ENCODE measurements around the gene MSI2.

MSI2 gene

DNA sequence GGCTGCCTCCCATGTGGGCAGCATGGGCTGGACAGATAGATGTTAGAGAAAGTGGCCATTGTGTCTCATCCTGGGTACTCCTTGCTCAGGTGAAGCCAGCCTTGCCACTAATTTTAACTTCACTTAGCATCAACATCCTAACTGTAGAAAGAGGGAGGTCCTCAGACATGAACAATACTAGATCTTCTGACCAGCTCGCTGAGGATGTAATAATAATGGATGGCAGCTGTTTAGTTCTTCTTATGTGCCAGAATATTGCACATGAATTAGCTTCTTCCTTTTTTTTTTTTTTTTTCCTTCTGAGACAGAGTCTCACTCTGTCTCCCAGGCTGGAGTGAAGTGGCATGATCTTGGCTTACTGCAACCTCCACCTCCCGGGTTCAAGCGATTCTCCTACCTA is 256.4 kb downstream of the MSI2 start:
- Histone ChIP-seq H3K79me1 (ENCODE audit: low read length) (peaks cover 3% of the 10 kb centered on the region), H3K23ac (ENCODE audit: low read length) (peak overlapping the region; percentile 5), H3K4ac (ENCODE audit: low read depth, low read length) (no peak overlapping the region), H3K9me3 (ENCODE audit: insufficient read depth, low read depth, low read length) (no peaks in the 10 kb centered on the region), H2BK5ac (ENCODE audit: low read depth, low read length, poor library complexity) (no peak overlapping the region), H4K8ac (ENCODE audit: low read depth, low read length) (no peak overlapping the region), H3K4me2 (ENCODE audit: low read length) (no peak overlapping the region), H4K12ac (ENCODE audit: low read depth, low read length) (no peak overlapping the region), H4K91ac (ENCODE audit: low read depth, low read length) (no peak overlapping the region), H3K4me3 (ENCODE audit: low read depth, low read length) (no peak overlapping the region), H3K9ac (ENCODE audit: low read length) (no peak overlapping the region), H3K79me2 (ENCODE audit: control insufficient read depth, insufficient read depth, low read length, poor library complexity) (no peaks in the 10 kb centered on the region), H3K18ac (ENCODE audit: low read length) (no peak overlapping the region), H3K27me3 (ENCODE audit: insufficient read depth, low read length) (no peaks in the 10 kb centered on the region), H2BK12ac (ENCODE audit: low read length) (no peak overlapping the region), H3K14ac (ENCODE audit: low read length) (no peak overlapping the region), H3K27ac (ENCODE audit: low read depth, low read length) (no peak overlapping the region), H3K4me1 (ENCODE audit: control insufficient read depth in 1 of 2, insufficient read depth in 2 of 2, low read length in 2 of 2) (peaks cover 21 to 24% of the 10 kb centered on the region in 2 experiments), H2AK5ac (ENCODE audit: low read length) (no peak overlapping the region), H3K36me3 (ENCODE audit: control insufficient read depth in 1 of 2, insufficient read depth in 2 of 2, low read length in 2 of 2) (peaks cover 0 to 6% of the 10 kb centered on the region in 2 experiments), H2BK120ac (ENCODE audit: insufficient read depth, low read length, poor library complexity) (no peak overlapping the region), H2AFZ (ENCODE audit: insufficient read depth, low read length, poor library complexity) (no peak overlapping the region)
- WGBS (ENCODE audit: extremely low coverage, insufficient coverage, insufficient read length), result no CpG with 5 or more reads among the region's 3 CpGs
- DNase-seq, result no peak

DNA sequence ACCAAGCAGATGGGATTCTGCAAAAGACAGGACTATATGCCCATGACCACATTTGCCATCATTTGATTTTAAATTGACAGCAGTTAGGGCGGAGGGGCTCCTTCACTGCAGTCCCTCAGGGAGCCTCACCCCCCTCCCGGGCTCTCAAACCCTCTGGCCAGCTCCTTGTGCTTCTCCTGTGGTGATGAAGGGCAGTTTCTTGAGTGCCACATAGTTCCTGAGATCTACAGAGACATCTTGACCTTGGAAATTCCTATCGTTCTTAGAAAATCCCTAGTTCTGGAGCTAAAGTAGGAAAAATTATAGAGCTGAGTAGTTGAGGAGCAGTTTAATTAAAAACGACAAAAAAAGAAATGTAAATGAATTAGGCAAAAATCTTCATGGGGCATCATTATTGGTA is 257.2 kb downstream of the MSI2 start:
- H4K12ac ChIP-seq (ENCODE audit: low read depth, low read length), result no peak overlapping the region
- no peaks in the 10 kb centered on the region for H3K9me3 ChIP-seq (ENCODE audit: insufficient read depth, low read depth, low read length)

DNA sequence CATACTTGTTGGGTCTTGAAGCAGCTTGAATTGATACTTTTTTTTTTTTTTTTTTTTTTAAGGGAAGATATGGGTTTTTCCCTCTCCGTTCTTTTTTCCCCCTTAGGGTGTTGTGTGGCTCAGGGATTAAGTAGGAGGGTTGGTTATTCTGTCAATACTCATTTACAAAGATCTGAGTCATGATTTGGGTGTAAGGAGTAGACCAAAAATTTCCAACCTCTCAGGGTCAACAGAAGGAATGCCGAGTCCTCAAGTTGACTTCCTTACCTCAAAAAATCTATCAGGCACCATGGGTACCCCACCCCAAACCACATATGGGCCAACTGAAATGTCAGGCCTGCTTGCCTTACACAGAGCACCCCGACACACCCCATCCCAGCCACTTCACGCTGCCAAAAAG is 258.3 kb downstream of the MSI2 start:
- H3K23ac ChIP-seq (ENCODE audit: low read length), result no peak overlapping the region
- no peaks in the 10 kb centered on the region for H3K27me3 ChIP-seq (ENCODE audit: insufficient read depth, low read length)
- no peak overlapping the region for H4K91ac ChIP-seq (ENCODE audit: low read depth, low read length)
- no peaks in the 10 kb centered on the region for H3K79me2 ChIP-seq (ENCODE audit: control insufficient read depth, insufficient read depth, low read length, poor library complexity)
- no peak overlapping the region for H3K14ac ChIP-seq (ENCODE audit: low read length)
- no peak overlapping the region for H4K12ac ChIP-seq (ENCODE audit: low read depth, low read length)
- no peak overlapping the region for H3K18ac ChIP-seq (ENCODE audit: low read length)
- no peak overlapping the region for H2BK12ac ChIP-seq (ENCODE audit: low read length)
- H3K79me1 ChIP-seq (ENCODE audit: low read length), result peaks cover 12% of the 10 kb centered on the region
- WGBS (ENCODE audit: extremely low coverage, insufficient coverage, insufficient read length), result no CpG with 5 or more reads among the region's 4 CpGs
- no peak overlapping the region for H3K4ac ChIP-seq (ENCODE audit: low read depth, low read length)
- no peak overlapping the region for H3K9ac ChIP-seq (ENCODE audit: low read length)
- no peak for DNase-seq
- no peak overlapping the region for H3K4me2 ChIP-seq (ENCODE audit: low read length)
- H3K27ac ChIP-seq (ENCODE audit: low read depth, low read length), result no peak overlapping the region
- no peak overlapping the region for H2AK5ac ChIP-seq (ENCODE audit: low read length)
- peaks cover 33 to 40% of the 10 kb centered on the region in 2 experiments for H3K4me1 ChIP-seq (ENCODE audit: control insufficient read depth in 1 of 2, insufficient read depth in 2 of 2, low read length in 2 of 2)
- peaks cover 0 to 6% of the 10 kb centered on the region in 2 experiments for H3K36me3 ChIP-seq (ENCODE audit: control insufficient read depth in 1 of 2, insufficient read depth in 2 of 2, low read length in 2 of 2)
- H3K9me3 ChIP-seq (ENCODE audit: insufficient read depth, low read depth, low read length), result no peaks in the 10 kb centered on the region
- no peak overlapping the region for H2BK5ac ChIP-seq (ENCODE audit: low read depth, low read length, poor library complexity)
- H4K8ac ChIP-seq (ENCODE audit: low read depth, low read length), result no peak overlapping the region
- no peak overlapping the region for H2AFZ ChIP-seq (ENCODE audit: insufficient read depth, low read length, poor library complexity)
- H3K4me3 ChIP-seq (ENCODE audit: low read depth, low read length), result no peak overlapping the region
- H2BK120ac ChIP-seq (ENCODE audit: insufficient read depth, low read length, poor library complexity), result no peak overlapping the region

More for the DNA sequence above, 257.2 kb downstream of the MSI2 start:
- no peak overlapping the region for H3K9ac ChIP-seq (ENCODE audit: low read length)
- H3K18ac ChIP-seq (ENCODE audit: low read length), result peak overlapping the region; percentile 20
- H2BK12ac ChIP-seq (ENCODE audit: low read length), result no peak overlapping the region
- no peak overlapping the region for H2AFZ ChIP-seq (ENCODE audit: insufficient read depth, low read length, poor library complexity)
- H3K27me3 ChIP-seq (ENCODE audit: insufficient read depth, low read length), result no peaks in the 10 kb centered on the region
- H3K79me2 ChIP-seq (ENCODE audit: control insufficient read depth, insufficient read depth, low read length, poor library complexity), result no peaks in the 10 kb centered on the region
- no peak overlapping the region for H3K14ac ChIP-seq (ENCODE audit: low read length)
- peaks cover 0 to 6% of the 10 kb centered on the region in 2 experiments for H3K36me3 ChIP-seq (ENCODE audit: control insufficient read depth in 1 of 2, insufficient read depth in 2 of 2, low read length in 2 of 2)
- H3K4me3 ChIP-seq (ENCODE audit: low read depth, low read length), result no peak overlapping the region
- no peak overlapping the region for H4K91ac ChIP-seq (ENCODE audit: low read depth, low read length)
- no CpG with 5 or more reads among the region's 4 CpGs for WGBS (ENCODE audit: extremely low coverage, insufficient coverage, insufficient read length)
- no peak overlapping the region for H2BK5ac ChIP-seq (ENCODE audit: low read depth, low read length, poor library complexity)
- peaks cover 4% of the 10 kb centered on the region for H3K79me1 ChIP-seq (ENCODE audit: low read length)
- peaks cover 26 to 32% of the 10 kb centered on the region in 2 experiments for H3K4me1 ChIP-seq (ENCODE audit: control insufficient read depth in 1 of 2, insufficient read depth in 2 of 2, low read length in 2 of 2)
- no peak overlapping the region for H4K8ac ChIP-seq (ENCODE audit: low read depth, low read length)
- no peak overlapping the region for H3K23ac ChIP-seq (ENCODE audit: low read length)
- DNase-seq, result no peak
- H2AK5ac ChIP-seq (ENCODE audit: low read length), result no peak overlapping the region
- H3K27ac ChIP-seq (ENCODE audit: low read depth, low read length), result no peak overlapping the region
- no peak overlapping the region for H3K4ac ChIP-seq (ENCODE audit: low read depth, low read length)
- H3K4me2 ChIP-seq (ENCODE audit: low read length), result no peak overlapping the region
- H2BK120ac ChIP-seq (ENCODE audit: insufficient read depth, low read length, poor library complexity), result no peak overlapping the region

DNA sequence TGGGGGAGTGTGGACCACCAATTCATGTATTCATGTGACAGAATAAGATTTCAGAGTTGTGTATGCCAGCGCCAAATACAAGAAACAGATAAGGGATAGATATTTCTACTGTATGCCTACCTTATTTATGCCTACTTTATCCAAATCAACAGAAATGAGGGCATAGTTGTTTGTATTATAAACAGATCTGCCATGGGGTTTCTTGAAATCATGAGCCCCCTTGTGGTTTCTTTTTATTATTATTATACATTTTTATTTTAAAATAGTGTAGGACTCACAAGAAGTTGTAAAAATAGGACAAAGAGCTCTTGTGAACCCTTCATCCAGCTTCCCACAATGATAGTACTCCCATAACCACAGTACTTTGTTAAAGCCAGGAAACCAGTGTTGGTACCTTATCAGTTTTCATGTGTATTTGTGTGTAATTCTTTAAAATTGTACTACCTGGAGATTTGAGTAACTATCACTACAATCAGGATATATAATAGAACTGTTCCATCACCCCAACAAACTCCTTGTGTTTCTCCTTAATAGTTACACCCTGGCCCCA is 259.4 kb downstream of the MSI2 start:
- Histone ChIP-seq H4K91ac (ENCODE audit: low read depth, low read length) (no peak overlapping the region), H3K4me2 (ENCODE audit: low read length) (no peak overlapping the region), H3K4me3 (ENCODE audit: low read depth, low read length) (no peak overlapping the region)

More for the DNA sequence above, 259.4 kb downstream of the MSI2 start:
- no peak for DNase-seq
- Histone ChIP-seq H3K18ac (ENCODE audit: low read length) (no peak overlapping the region), H2AK5ac (ENCODE audit: low read length) (no peak overlapping the region), H3K4me1 (ENCODE audit: control insufficient read depth in 1 of 2, insufficient read depth in 2 of 2, low read length in 2 of 2) (peaks cover 34 to 40% of the 10 kb centered on the region in 2 experiments), H3K9me3 (ENCODE audit: insufficient read depth, low read depth, low read length) (no peaks in the 10 kb centered on the region), H2BK5ac (ENCODE audit: low read depth, low read length, poor library complexity) (no peak overlapping the region), H3K27me3 (ENCODE audit: insufficient read depth, low read length) (no peaks in the 10 kb centered on the region), H3K79me2 (ENCODE audit: control insufficient read depth, insufficient read depth, low read length, poor library complexity) (no peaks in the 10 kb centered on the region), H3K9ac (ENCODE audit: low read length) (no peak overlapping the region), H4K12ac (ENCODE audit: low read depth, low read length) (no peak overlapping the region), H3K23ac (ENCODE audit: low read length) (no peak overlapping the region), H2BK120ac (ENCODE audit: insufficient read depth, low read length, poor library complexity) (no peak overlapping the region), H3K4ac (ENCODE audit: low read depth, low read length) (no peak overlapping the region), H3K79me1 (ENCODE audit: low read length) (peaks cover 13% of the 10 kb centered on the region), H4K8ac (ENCODE audit: low read depth, low read length) (no peak overlapping the region), H3K36me3 (ENCODE audit: control insufficient read depth in 1 of 2, insufficient read depth in 2 of 2, low read length in 2 of 2) (peaks cover 0 to 3% of the 10 kb centered on the region in 2 experiments), H3K14ac (ENCODE audit: low read length) (no peak overlapping the region), H2BK12ac (ENCODE audit: low read length) (no peak overlapping the region), H2AFZ (ENCODE audit: insufficient read depth, low read length, poor library complexity) (no peak overlapping the region), H3K27ac (ENCODE audit: low read depth, low read length) (no peak overlapping the region)
- no CpG with 5 or more reads among the region's 1 CpG for WGBS (ENCODE audit: extremely low coverage, insufficient coverage, insufficient read length)
